Keratinocyte (primary cell): ENCODE results near the gene ALOXE3.

Source experiments
- CTCF ChIP-seq, 3 experiments: IDR thresholded peaks in 1 of 3; conservative IDR thresholded peaks in 1 of 3; optimal IDR thresholded peaks in 1 of 3; 2 replicates in 2 of 3; 3 replicates in 1 of 3; pipeline versions ENCODE3 to v1.5.1; 2011; ENCODE audit warnings: low read length in 3 of 3, mild to moderate bottlenecking in 3 of 3, moderate library complexity in 2 of 3, control low read depth in 1 of 3, inconsistent platforms in 1 of 3; ENCODE audit not compliant: insufficient read depth in 2 of 3; ENCODE audit errors: extremely low read depth in 1 of 3
- EZH2 ChIP-seq: IDR thresholded peaks from one replicate; pipeline ENCODE4 v1.6.1; 2012; ENCODE audit warnings: inconsistent platforms, mild to moderate bottlenecking, low read length, moderate library complexity

GRCh38 chr17:8055851-8056231, 62.5 kb downstream of the ALOXE3 start:
- TF ChIP-seq CTCF (optimal IDR thresholded peaks at IDR 0.05 in 1 of 3, IDR thresholded peaks at IDR 0.05 in 1 of 3, conservative IDR thresholded peaks at IDR 0.05 in 1 of 3; ENCODE audit: extremely low read depth in 1 of 3, insufficient read depth in 2 of 3, low read length in 3 of 3) (no peak), EZH2 (no peak)
